GM18499 (cell line): Measurements from ENCODE around the gene TRPM3.

ENCODE experiments used
- ATAC-seq: cut with Tn5 transposase; IDR thresholded peaks from one replicate; pipeline ENCODE4 v1.9.1; 2021; ENCODE audit warnings: moderate number of reproducible peaks; ENCODE audit not compliant: insufficient read depth, unreplicated experiment

The TRPM3 gene

GRCh38 chr9:70594386-70594944 lies 527.0 kb downstream of the TRPM3 start:
- ATAC-seq, result no peak

GRCh38 chr9:70593241-70593640 lies 528.2 kb downstream of the TRPM3 start:
- no peak for ATAC-seq

- no peak for ATAC-seq
These were observed 531.1 kb downstream of the TRPM3 start for GRCh38 chr9:70590315-70590677.

GRCh38 chr9:70589571-70590314 lies 531.7 kb downstream of the TRPM3 start:
- no peak for ATAC-seq

- ATAC-seq, result no peak
These were observed 532.4 kb downstream of the TRPM3 start for GRCh38 chr9:70588999-70589398.

GRCh38 chr9:70588381-70588780 lies 533.0 kb downstream of the TRPM3 start:
- ATAC-seq, result no peak

GRCh38 chr9:70587201-70587600 lies 534.2 kb downstream of the TRPM3 start:
- no peak for ATAC-seq

- ATAC-seq, result no peak
These were observed 534.9 kb downstream of the TRPM3 start for GRCh38 chr9:70586476-70586875.

GRCh38 chr9:70581955-70582350 lies 539.5 kb downstream of the TRPM3 start:
- ATAC-seq, result no peak

- no peak for ATAC-seq
These were observed 540.0 kb downstream of the TRPM3 start for GRCh38 chr9:70581214-70581954.

GRCh38 chr9:70580606-70581195 lies 540.7 kb downstream of the TRPM3 start:
- no peak for ATAC-seq

- ATAC-seq, result no peak
These were observed 541.7 kb downstream of the TRPM3 start for GRCh38 chr9:70579686-70580085.

GRCh38 chr9:70578720-70579119 lies 542.7 kb downstream of the TRPM3 start:
- ATAC-seq, result no peak

- no peak for ATAC-seq
These were observed 543.8 kb downstream of the TRPM3 start for GRCh38 chr9:70577671-70578070.

GRCh38 chr9:70576116-70576515 lies 545.3 kb downstream of the TRPM3 start:
- ATAC-seq, result no peak

GRCh38 chr9:70574151-70574837 lies 547.1 kb downstream of the TRPM3 start:
- no peak for ATAC-seq

- ATAC-seq, result no peak
These were observed 548.1 kb downstream of the TRPM3 start for GRCh38 chr9:70573308-70573707.

- no peak for ATAC-seq
These were observed 550.2 kb downstream of the TRPM3 start for GRCh38 chr9:70571258-70571657.

GRCh38 chr9:70569791-70570190 lies 551.6 kb downstream of the TRPM3 start:
- no peak for ATAC-seq

GRCh38 chr9:70569070-70569772 lies 552.2 kb downstream of the TRPM3 start:
- ATAC-seq, result no peak
